Testis (tissue), 3 donors: Measurements from ENCODE around the gene COL17A1. TPM values are rescaled to one million over a fixed set of nuclear protein-coding genes. Genes with fewer than 3 reads are reported as not detected.

Experiments used
- DNase-seq: peaks from one replicate; pipeline ENCODE4 v3.0.0-alpha.2; 2019
- H3K27ac ChIP-seq, 2 donors: fragments of 200-600 bp; sonication (generic); one replicate each; pipeline ENCODE4 v1.5.1; 2019
- H3K27me3 ChIP-seq: fragments of 200-600 bp; sonication (generic); one replicate; pipeline ENCODE4 v1.5.1; 2019
- H3K36me3 ChIP-seq: fragments of 200-600 bp; sonication (generic); one replicate; pipeline ENCODE4 v1.5.1; 2017; ENCODE audit warnings: low read depth; ENCODE audit errors: missing control alignments
- H3K4me1 ChIP-seq: fragments of 200-600 bp; sonication (generic); one replicate; pipeline ENCODE4 v1.5.1; 2019
- H3K4me3 ChIP-seq, 2 donors: fragments of 200-600 bp; sonication (generic); one replicate each; pipeline ENCODE4 v1.5.1; 2017 to 2019
- H3K9me3 ChIP-seq: fragments of 200-600 bp; sonication (generic); one replicate; pipeline ENCODE4 v1.5.1; 2017
- POLR2A ChIP-seq: fragments of 450-650 bp; IDR thresholded peaks from one replicate; pipeline ENCODE4 v1.6.1; 2017; ENCODE audit warnings: antibody characterized with exemption, mild to moderate bottlenecking, moderate library complexity
- WGBS, 2 donors: methylation state at CpG; one replicate each; pipeline ENCODE4 v1.1.5; 2018; 5-methylcytosine and 5-hydroxymethylcytosine counted together
- intact Hi-C: fragments of 100-400 bp; cut with DNase I; formaldehyde crosslinking; loops from one replicate; pipeline ENCODE4 v1.15.1; 2023; ENCODE audit warnings: low total_unique reads
- polyA plus RNA-seq: library from polyadenylated mRNA; stranded (reverse); fragments of 350-450 nt; fragmentation: Illumina TruSeq; extraction: RNeasy Lipid Tissue Mini Kit (QIAGEN cat#74804); gene quantifications from one replicate; pipeline ENCODE4 v1.2.3, GENCODE V29; 2014; ENCODE audit warnings: low read depth, low replicate concordance; ENCODE audit not compliant: insufficient read depth
- total RNA-seq, 2 donors: library from RNA; depleted of rRNA; stranded (reverse); fragments of >200 nt; gene quantifications; one replicate each; pipeline ENCODE4 v1.2.3, GENCODE V29; 2016
- TF ChIP-seq, protein P1 (sequence below), 3 experiments: fragments of 450-650 bp in 2 of 3; fragments of 200-600 bp in 1 of 3; sonication (generic) in 1 of 3; IDR thresholded peaks; one replicate each; pipeline ENCODE4 v1.5.1; 2016 to 2019; ENCODE audit warnings: antibody characterized with exemption in 3 of 3, mild to moderate bottlenecking in 2 of 3, moderate library complexity in 1 of 3

The COL17A1 gene
- total and polyA plus RNA-seq, 3 donors from 2014 or later, result 7.1 to 30.6 (median 17.1) TPM

GRCh38 chr10:104037261-104037951 is 48.3 kb downstream of the COL17A1 start:
- H3K4me3 ChIP-seq, result no peak overlapping the region
- no peak for DNase-seq
- intact Hi-C loops, result no loop called here
- H3K27ac ChIP-seq, result no peak overlapping the region
- no peaks in the 10 kb centered on the region for H3K4me1 ChIP-seq
- no peaks in the 10 kb centered on the region for H3K9me3 ChIP-seq
- TF ChIP-seq, protein P1, sequence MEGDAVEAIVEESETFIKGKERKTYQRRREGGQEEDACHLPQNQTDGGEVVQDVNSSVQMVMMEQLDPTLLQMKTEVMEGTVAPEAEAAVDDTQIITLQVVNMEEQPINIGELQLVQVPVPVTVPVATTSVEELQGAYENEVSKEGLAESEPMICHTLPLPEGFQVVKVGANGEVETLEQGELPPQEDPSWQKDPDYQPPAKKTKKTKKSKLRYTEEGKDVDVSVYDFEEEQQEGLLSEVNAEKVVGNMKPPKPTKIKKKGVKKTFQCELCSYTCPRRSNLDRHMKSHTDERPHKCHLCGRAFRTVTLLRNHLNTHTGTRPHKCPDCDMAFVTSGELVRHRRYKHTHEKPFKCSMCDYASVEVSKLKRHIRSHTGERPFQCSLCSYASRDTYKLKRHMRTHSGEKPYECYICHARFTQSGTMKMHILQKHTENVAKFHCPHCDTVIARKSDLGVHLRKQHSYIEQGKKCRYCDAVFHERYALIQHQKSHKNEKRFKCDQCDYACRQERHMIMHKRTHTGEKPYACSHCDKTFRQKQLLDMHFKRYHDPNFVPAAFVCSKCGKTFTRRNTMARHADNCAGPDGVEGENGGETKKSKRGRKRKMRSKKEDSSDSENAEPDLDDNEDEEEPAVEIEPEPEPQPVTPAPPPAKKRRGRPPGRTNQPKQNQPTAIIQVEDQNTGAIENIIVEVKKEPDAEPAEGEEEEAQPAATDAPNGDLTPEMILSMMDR (IDR thresholded peaks at IDR 0.05), result no peak
- TF ChIP-seq POLR2A, result no peak
- H3K27me3 ChIP-seq, result no peaks in the 10 kb centered on the region
- 67 to 81% methylated on average over 13 to 16 of the region's 16 CpGs for WGBS, 2 donors
- no peaks in the 10 kb centered on the region for H3K36me3 ChIP-seq

DNA sequence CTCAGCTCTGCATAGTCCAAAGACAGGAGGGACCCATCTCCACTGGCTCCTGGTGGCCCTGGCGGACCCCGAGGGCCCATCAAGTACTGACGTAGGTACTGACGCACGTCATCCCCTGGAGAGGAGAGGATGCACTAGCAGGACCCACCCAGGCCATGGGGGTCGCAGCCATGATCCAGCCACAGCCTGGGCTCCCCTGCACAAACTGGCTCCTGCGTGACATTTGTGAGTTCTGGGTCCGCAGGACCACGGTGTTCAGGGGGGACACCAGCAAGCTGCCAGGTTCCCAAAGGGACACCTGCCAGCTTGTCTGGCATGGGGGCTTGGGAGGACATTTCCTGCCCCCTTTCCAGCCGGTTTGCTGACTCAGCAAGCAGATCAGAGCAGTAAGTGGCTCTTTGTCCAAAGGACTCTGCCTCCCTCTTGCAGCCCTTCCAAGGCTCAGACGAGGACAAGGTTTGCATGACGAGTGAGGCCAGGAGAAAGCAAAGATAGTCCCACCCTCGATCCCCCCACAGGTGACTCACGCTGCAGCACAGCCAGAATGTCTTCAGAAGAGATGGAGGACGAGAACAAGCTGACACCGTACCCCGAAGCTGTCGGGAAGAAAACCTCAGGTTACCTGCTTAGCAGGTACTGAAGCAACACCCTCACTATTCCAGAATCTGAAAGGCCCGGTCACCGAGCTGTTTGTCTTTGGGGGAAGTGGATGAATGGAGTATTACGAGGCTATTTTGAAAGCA is 49.0 kb downstream of the COL17A1 start:
- H3K27ac ChIP-seq, result no peak overlapping the region
- no peak overlapping the region for H3K4me3 ChIP-seq
- whole genome bisulfite sequencing, 2 donors, result 55 to 60% methylated on average over 16 to 21 of the region's 21 CpGs
- H3K9me3 ChIP-seq, result no peaks in the 10 kb centered on the region
- H3K4me1 ChIP-seq, result no peaks in the 10 kb centered on the region
- H3K36me3 ChIP-seq, result no peaks in the 10 kb centered on the region
- intact Hi-C loops, result no loop called here
- TF ChIP-seq, protein P1 (IDR thresholded peaks at IDR 0.05), result no peak
- TF ChIP-seq POLR2A, result no peak
- DNase-seq, result no peak
- H3K27me3 ChIP-seq, result no peaks in the 10 kb centered on the region

GRCh38 chr10:104036069-104036384 is 49.7 kb downstream of the COL17A1 start:
- no peak overlapping the region for H3K27ac ChIP-seq
- no peaks in the 10 kb centered on the region for H3K27me3 ChIP-seq
- H3K36me3 ChIP-seq, result no peaks in the 10 kb centered on the region
- DNase-seq, result no peak
- H3K4me1 ChIP-seq, result no peaks in the 10 kb centered on the region
- TF ChIP-seq, protein P1 (IDR thresholded peaks at IDR 0.05), result no peak
- no peak for TF ChIP-seq POLR2A
- 55 to 58% methylated on average over 3 of the region's 3 CpGs for whole genome bisulfite sequencing, 2 donors
- intact Hi-C loops, result no loop called here
- H3K4me3 ChIP-seq, result no peak overlapping the region
- no peaks in the 10 kb centered on the region for H3K9me3 ChIP-seq

- no peaks in the 10 kb centered on the region for H3K36me3 ChIP-seq
- no peaks in the 10 kb centered on the region for H3K27me3 ChIP-seq
- no peaks in the 10 kb centered on the region for H3K4me1 ChIP-seq
- H3K4me3 ChIP-seq, result no peak overlapping the region
- H3K9me3 ChIP-seq, result no peaks in the 10 kb centered on the region
- DNase-seq, result no peak
- TF ChIP-seq, protein P1 (IDR thresholded peaks at IDR 0.05), result no peak
- TF ChIP-seq POLR2A, result no peak
- 56 to 65% methylated on average over 11 to 18 of the region's 18 CpGs for WGBS, 2 donors
- H3K27ac ChIP-seq, result no peak overlapping the region
- intact Hi-C loops, result no loop called here
Observed at GRCh38 chr10:104035194-104036068, 50.2 kb downstream of the COL17A1 start.
